ENCODE measurements around the gene RFC1. TPM values are rescaled to one million over a fixed set of nuclear protein-coding genes. Genes with fewer than 3 reads are reported as not detected.

RFC1 gene
- total and polyA plus RNA-seq, 9 of the 15 experiments (the other 6 are each of a cell fraction or from before 2014, with no cell fraction given), result 16.8 to 85.6 (median 45.2) TPM

GRCh38 chr4:39337841-39338240 is 28.3 kb downstream of the RFC1 start:
- in situ Hi-C loops (cut with MboI) (no loop called here), intact Hi-C loops (cut with micrococcal nuclease) (no loop called here)
- FAIRE-seq (no peak), ATAC-seq (no peak), DNase-seq (ENCODE audit: extremely low read depth in 1 of 4, low spot score in 3 of 4) (no peak)
- no peaks in the 10 kb centered on the region for H3K9me1 ChIP-seq (ENCODE audit: control insufficient read depth, insufficient read depth, low read length)
- H3K79me2 ChIP-seq (ENCODE audit: control insufficient read depth, insufficient read depth, low read length), result peaks cover 47% of the 10 kb centered on the region
- H3K9ac ChIP-seq (ENCODE audit: insufficient read depth in 1 of 2, low read depth in 2 of 2, low read length in 2 of 2), result no peak overlapping the region
- H3K4me3 ChIP-seq, result no peak overlapping the region
- H3K27ac ChIP-seq (ENCODE audit: extremely low read depth, low read depth, low read length), result no peak overlapping the region
- POLR2A ChIA-PET, result interaction anchor here (0.6 kb wide), 1 partner anchor 9 kb away, joined by 3 read pairs; no protein-coding TSS in a partner anchor
- no TSS peak for BruUV-seq (replicated peaks)
- H3K4me1 ChIP-seq (replicated peaks in 1 of 2; ENCODE audit: control insufficient read depth in 2 of 2, insufficient read depth in 2 of 2, low read length in 2 of 2), result no peaks in the 10 kb centered on the region
- 86% methylated on average over 4 of the region's 4 CpGs for WGBS (ENCODE audit: insufficient coverage, low coverage, missing lambda C conversion rate)
- TF ChIP-seq THAP7 (CRISPR knock-in tag; IDR thresholded peaks at IDR 0.05), result no peak
- TF ChIP-seq TCF7L2 (IDR thresholded peaks at IDR 0.05; ENCODE audit: low read depth, low read length), result no peak
- TF ChIP-seq CXXC5 (CRISPR knock-in tag; IDR thresholded peaks at IDR 0.05), result no peak
- no peak for TF ChIP-seq JUND (IDR thresholded peaks at IDR 0.05; ENCODE audit: borderline replicate concordance, low read depth, low read length)
- no peak for TF ChIP-seq JUND (tag; IDR thresholded peaks at IDR 0.05; ENCODE audit: borderline replicate concordance, low read depth, low read length)
- TF ChIP-seq U2AF1 (optimal IDR thresholded peaks at IDR 0.05; ENCODE audit: low read depth, low read length), result no peak
- TF ChIP-seq ZNF584 (CRISPR knock-in tag; IDR thresholded peaks at IDR 0.05; ENCODE audit: low read depth), result no peak
- no peak for TF ChIP-seq RFX5 (IDR thresholded peaks at IDR 0.05; ENCODE audit: low read depth, low read length)
- TF ChIP-seq ZBED1 (IDR thresholded peaks at IDR 0.05), result no peak
- no peak for TF ChIP-seq CBX1 (IDR thresholded peaks at IDR 0.05; ENCODE audit: low read depth)
- TF ChIP-seq KDM2B (CRISPR knock-in tag; IDR thresholded peaks at IDR 0.05), result no peak
- TF ChIP-seq, protein P1, sequence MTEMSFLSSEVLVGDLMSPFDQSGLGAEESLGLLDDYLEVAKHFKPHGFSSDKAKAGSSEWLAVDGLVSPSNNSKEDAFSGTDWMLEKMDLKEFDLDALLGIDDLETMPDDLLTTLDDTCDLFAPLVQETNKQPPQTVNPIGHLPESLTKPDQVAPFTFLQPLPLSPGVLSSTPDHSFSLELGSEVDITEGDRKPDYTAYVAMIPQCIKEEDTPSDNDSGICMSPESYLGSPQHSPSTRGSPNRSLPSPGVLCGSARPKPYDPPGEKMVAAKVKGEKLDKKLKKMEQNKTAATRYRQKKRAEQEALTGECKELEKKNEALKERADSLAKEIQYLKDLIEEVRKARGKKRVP (CRISPR knock-in tag; IDR thresholded peaks at IDR 0.05), result no peak
- no peak for TF ChIP-seq GATA2 (CRISPR knock-in tag; IDR thresholded peaks at IDR 0.05)
- TF ChIP-seq, protein P2, sequence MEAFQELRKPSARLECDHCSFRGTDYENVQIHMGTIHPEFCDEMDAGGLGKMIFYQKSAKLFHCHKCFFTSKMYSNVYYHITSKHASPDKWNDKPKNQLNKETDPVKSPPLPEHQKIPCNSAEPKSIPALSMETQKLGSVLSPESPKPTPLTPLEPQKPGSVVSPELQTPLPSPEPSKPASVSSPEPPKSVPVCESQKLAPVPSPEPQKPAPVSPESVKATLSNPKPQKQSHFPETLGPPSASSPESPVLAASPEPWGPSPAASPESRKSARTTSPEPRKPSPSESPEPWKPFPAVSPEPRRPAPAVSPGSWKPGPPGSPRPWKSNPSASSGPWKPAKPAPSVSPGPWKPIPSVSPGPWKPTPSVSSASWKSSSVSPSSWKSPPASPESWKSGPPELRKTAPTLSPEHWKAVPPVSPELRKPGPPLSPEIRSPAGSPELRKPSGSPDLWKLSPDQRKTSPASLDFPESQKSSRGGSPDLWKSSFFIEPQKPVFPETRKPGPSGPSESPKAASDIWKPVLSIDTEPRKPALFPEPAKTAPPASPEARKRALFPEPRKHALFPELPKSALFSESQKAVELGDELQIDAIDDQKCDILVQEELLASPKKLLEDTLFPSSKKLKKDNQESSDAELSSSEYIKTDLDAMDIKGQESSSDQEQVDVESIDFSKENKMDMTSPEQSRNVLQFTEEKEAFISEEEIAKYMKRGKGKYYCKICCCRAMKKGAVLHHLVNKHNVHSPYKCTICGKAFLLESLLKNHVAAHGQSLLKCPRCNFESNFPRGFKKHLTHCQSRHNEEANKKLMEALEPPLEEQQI (IDR thresholded peaks at IDR 0.05), result no peak
- no peak for TF ChIP-seq ZNF696 (CRISPR knock-in tag; conservative IDR thresholded peaks at IDR 0.05)
- no peak for TF ChIP-seq RB1 (IDR thresholded peaks at IDR 0.05; ENCODE audit: low read depth)
- H3K4me2 ChIP-seq (ENCODE audit: insufficient read depth, low read length), result no peak overlapping the region
- H2AFZ ChIP-seq (ENCODE audit: low read depth, low read length), result no peak overlapping the region
- no peaks in the 10 kb centered on the region for H3K9me3 ChIP-seq (replicated peaks; ENCODE audit: control insufficient read depth, insufficient read depth, low read depth, low read length)
- H4K20me1 ChIP-seq (replicated peaks; ENCODE audit: control insufficient read depth, insufficient read depth, low read length), result no peaks in the 10 kb centered on the region
- H3K27me3 ChIP-seq (ENCODE audit: control insufficient read depth in 2 of 2, insufficient read depth in 2 of 2, low read length in 2 of 2), result no peaks in the 10 kb centered on the region
- H3K36me3 ChIP-seq (ENCODE audit: control insufficient read depth, insufficient read depth, low read length), result peaks cover 28% of the 10 kb centered on the region; the same call in 1 of the 3 replicates
- CTCF ChIA-PET (ENCODE audit: low intra/inter-chr PET ratio), result no interaction called here
